Gastroesophageal sphincter (tissue), 3 donors: Measurements from ENCODE around the gene KLF6.

Experiments
- EP300 ChIP-seq: sonication (generic); formaldehyde crosslinking; IDR thresholded peaks from one replicate; pipeline ENCODE4 v1.6.1; 2017; ENCODE audit warnings: antibody characterized with exemption, mild to moderate bottlenecking
- POLR2A ChIP-seq, 2 donors: fragments of 450-650 bp; IDR thresholded peaks; one replicate each; pipeline ENCODE4 v1.6.1; 2017; ENCODE audit warnings: antibody characterized with exemption in 2 of 2, mild to moderate bottlenecking in 2 of 2, moderate library complexity in 1 of 2
- POLR2AphosphoS5 ChIP-seq: sonication (generic); formaldehyde crosslinking; IDR thresholded peaks from one replicate; pipeline ENCODE4 v1.6.1; 2017; ENCODE audit warnings: antibody characterized with exemption
- TF ChIP-seq, protein P1 (sequence below), 4 experiments: fragments of 200-600 bp in 2 of 4; fragments of 450-650 bp in 2 of 4; sonication (generic) in 1 of 4; IDR thresholded peaks; one replicate each; pipeline ENCODE4 v1.5.1; 2017 to 2019; ENCODE audit warnings: antibody characterized with exemption in 4 of 4, mild to moderate bottlenecking in 2 of 4, moderate library complexity in 2 of 4

DNA sequence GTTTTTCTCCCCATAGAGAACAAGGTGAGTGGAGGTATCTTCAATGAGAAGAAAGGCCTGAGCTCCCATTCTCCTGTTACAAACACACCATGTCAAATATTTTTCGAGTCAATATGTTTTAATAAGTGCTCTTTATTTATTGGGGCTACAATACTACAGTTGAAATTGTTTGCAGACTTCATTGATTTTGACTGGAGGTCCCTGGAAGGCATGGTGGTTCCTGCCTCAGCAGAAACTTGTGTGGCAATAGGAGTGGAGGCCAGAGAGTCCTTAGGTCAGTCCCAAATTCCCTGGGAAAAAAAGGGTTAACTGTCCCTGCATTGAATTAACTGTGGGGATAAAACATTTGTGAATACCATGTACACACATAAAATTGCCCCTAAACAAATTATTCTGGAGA, 22.7 kb downstream of the KLF6 start:
- TF ChIP-seq, protein P1, sequence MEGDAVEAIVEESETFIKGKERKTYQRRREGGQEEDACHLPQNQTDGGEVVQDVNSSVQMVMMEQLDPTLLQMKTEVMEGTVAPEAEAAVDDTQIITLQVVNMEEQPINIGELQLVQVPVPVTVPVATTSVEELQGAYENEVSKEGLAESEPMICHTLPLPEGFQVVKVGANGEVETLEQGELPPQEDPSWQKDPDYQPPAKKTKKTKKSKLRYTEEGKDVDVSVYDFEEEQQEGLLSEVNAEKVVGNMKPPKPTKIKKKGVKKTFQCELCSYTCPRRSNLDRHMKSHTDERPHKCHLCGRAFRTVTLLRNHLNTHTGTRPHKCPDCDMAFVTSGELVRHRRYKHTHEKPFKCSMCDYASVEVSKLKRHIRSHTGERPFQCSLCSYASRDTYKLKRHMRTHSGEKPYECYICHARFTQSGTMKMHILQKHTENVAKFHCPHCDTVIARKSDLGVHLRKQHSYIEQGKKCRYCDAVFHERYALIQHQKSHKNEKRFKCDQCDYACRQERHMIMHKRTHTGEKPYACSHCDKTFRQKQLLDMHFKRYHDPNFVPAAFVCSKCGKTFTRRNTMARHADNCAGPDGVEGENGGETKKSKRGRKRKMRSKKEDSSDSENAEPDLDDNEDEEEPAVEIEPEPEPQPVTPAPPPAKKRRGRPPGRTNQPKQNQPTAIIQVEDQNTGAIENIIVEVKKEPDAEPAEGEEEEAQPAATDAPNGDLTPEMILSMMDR (IDR thresholded peaks at IDR 0.05): no peak
- TF ChIP-seq EP300: no peak
- no peak for TF ChIP-seq POLR2AphosphoS5
- no peak for TF ChIP-seq POLR2A (IDR thresholded peaks at IDR 0.05)
